Measurements from ENCODE around the gene ILKAP.

- TF ChIP-seq CTCF (IDR thresholded peaks at IDR 0.05; ENCODE audit: poor library complexity): no peak
- TF ChIP-seq EZH2 (IDR thresholded peaks at IDR 0.05; ENCODE audit: borderline replicate concordance): no peak
Observed at GRCh38 chr2:238173692-238174091, 29.8 kb downstream of the ILKAP start.
